IPS-NIHi11 (cell line): ENCODE results near the gene CAT.
"Not testable (repeated sequence)": the region's sequence is repeated elsewhere in the genome, so short reads cannot be mapped to it uniquely, and the experiment has no call there.

Experiments
- DNase-seq: peaks from one replicate; pipeline ENCODE4 v3.0.0; 2012; ENCODE audit warnings: mixed read lengths, low spot score

The CAT gene

GRCh38 chr11:34438529-34439507 lies at the start of gene CAT:
TSS of gene CAT (plus strand) at chr11:34438934. CDS start at chr11:34439014, 80 bp downstream.
- DNase-seq: peak; percentile 85

DNA sequence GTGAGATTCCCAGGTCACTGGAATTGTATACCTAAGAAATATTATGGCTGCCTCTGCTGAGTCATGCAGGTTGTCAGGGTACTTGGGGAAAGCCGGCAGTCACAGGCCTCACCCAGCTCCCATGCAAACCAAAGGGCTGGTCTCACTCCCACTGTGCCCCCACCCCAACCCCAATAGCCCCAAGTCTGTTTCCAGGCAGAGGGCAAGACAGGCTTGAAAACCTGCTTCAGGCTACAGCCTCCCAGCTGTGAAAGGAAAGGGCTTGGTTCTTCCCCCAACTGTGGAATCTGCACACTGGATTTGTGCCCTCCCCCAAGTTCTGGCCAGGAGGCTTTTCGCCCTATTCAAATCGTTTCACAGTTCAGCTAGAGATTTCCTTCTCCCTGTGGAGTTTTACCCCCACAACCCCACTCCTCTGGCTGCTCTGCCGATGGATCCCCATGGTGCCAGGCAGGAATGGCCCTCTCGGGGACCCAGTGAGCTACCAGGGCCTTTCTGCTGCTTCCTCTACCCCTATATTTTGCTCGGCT lies 43.9 kb upstream of the CAT start:
- DNase-seq: no peak

DNA sequence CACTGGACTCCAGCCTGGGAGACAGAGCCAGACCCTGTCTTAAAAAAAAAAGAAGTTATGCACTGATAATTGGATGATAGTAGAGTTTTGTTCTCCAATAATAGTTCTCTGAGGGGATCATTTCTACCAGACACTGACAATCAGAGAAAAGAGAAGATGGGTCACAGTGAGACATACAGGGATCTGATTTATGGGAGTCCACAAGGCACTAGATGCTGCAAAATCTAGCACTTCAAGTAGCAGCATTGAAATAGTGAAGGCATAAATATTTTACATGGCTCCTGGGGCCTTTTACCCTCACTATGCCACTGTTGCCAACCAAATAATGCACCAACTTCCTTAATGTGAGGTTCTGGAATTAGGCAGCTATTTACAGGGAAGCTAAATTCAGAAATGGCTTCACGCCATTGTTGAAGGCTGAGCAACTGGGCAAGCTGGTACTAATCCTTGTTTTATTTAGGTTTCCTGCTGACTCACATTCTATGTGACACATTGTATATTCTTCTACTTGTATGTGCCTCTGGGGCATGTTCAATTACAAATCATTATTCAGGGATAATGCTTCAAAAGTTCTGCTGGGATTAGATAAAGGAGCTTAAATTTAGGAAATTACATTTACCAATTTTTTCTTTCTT lies 42.7 kb upstream of the CAT start:
- no peak for DNase-seq

- DNase-seq: no peak
Observed at GRCh38 chr11:34397120-34397519, 41.6 kb upstream of the CAT start.

- DNase-seq: no peak
Observed at GRCh38 chr11:34397811-34398210, 40.9 kb upstream of the CAT start.

GRCh38 chr11:34403431-34403830 lies 35.3 kb upstream of the CAT start:
- no peak for DNase-seq

- no peak for DNase-seq
Observed at GRCh38 chr11:34404280-34404679, 34.5 kb upstream of the CAT start.

DNA sequence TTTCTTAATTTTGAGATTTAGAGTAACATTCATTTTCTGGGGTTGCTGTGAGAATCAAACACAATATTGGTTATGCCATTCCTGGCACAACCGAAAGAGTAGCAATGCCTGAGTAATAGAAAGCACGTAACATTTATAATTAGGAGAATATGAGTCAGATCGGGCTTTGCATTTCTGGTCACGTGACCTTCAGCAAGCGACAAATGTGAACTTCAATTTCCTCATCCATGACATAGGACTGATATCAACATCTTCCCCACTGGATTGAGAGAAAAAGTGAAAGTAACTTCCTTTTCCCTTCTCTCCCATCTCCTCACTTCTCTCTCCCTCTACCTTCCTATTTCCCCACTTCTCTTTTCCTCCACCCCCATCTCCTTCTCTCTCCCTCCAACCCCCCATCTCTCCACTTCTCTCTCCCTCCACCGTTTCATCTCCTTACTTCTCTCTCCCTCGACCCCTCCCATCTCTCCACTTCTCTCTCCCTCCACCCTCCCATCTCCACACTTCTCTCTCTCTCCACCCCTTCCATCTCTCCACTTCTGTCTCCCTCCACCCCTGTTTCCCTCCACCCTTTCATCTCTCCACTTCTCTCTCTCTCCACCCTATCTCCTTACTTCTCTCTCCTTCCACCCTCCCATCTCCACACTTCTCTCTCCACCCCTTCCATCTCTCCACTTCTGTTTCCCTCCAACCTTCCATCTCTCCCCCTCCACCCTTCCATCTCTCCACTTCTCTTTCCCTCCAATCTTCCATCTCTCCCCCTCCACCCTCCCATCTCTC lies 33.5 kb upstream of the CAT start:
- DNase-seq: no peak

DNA sequence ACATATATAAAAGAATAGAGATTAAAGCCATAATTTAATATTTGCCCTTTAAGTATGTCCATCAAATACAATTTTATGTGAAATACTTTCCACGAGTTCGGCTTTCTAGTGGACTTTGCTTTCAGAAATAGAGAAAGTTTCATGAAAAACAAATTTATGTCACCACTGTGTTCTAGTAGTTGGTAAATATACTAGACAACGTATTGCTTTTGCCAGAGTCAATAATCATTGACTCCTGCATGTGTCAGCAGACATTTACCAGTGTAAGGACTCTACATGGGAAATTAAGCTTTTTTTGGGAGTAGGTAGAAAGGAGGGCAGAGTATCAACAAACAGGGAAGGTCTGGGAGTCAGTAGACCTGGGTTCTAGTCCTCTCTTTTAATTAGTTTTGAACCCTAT lies 32.3 kb upstream of the CAT start:
- DNase-seq: no peak

DNA sequence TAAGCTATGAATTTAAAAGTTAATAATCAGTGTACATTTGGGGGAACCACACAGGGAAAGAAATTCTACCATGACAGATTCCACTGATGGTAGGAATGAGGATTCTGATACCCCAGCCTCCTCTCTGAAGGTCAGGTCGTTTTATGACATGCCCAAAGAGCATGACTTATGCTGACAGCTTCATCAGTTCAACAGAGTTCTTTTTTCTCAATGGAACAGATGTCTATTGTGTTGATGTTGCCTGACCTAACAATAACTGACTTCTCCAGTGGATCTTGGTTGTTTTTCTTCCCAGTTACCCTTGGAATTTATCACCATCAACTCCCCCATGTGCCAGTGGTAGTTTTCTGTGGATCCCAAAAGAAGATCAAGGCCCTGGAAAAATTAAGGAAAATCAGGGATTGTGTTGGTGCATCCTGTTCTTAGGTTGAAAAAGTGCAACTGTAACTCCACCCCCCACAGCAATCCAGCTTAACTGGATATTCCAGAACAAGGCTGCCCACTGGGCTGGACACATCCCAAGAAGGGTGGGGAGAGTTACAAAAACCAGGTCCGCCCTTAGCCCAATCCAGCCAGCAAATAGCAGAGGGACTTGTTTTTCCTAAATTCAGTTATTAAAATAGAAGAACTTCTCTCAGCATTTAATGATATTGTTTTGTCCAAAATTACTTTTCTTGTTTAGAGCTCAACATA lies 31.5 kb upstream of the CAT start:
- peak; percentile 42 for DNase-seq

DNA sequence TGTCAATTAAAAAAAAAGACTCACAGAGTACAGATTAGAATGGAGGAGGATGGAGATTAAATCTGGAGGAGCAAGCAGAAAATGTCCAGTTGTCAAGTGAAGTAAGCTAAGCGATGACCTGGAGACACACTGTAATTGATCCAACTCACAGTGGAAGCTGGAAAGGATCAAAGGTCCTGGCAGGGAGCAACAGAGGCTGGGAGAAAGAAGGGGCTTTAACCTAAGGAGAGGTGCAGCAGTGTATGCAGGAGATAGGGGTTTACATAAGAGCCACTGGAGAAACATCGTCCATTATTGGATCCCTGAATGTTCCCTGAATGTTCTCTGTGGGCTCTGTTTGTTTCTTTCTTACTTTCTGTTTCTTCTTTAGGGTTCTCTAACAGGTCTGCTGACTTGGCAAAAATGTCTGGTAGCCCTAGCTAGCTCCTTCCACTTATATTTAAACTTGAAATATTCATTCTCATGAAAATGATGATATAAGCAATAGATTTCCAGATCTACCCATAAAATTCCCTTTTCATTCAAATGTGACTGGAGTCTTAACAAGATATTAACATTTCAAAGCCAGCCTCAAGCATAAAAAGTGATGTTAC lies 30.1 kb upstream of the CAT start:
- DNase-seq: no peak

DNA sequence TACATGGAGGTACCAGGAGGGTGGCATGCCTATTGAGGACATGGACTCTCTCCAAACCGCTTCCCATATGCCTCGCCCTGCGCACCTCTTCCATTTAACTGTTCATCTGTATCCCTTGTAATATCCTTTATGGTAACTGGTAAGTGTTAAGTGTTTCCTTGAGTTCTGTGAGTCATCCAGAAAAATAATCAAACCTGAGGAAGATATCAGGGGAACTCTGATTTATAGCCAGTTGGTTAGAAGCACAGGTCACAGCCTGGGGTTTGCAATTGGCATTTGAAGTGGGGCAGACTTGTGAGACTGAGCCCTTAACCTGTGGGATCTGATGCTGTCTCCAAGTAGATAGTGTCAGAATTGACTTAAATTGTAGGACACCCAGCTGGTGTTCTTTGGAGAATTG lies 27.6 kb upstream of the CAT start:
- no peak for DNase-seq

DNA sequence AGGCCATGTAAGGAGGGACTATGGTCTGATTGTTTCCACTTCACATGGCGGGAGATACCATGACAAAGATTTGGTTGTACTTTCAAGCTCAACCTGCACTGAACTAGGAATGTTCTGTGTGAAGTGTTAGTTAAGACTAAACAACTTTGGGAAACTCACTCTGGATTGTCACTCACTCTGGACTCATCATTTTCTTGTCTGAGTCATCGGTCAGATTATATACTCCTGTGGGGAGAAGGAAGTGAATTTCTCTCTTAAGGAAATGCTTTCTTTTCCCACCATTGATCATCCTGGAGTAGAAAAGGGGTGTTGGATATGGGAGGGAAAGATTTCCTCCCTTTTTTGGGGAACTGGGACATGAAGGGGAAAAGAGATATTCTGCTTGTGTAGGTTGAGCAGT lies 26.9 kb upstream of the CAT start:
- no peak for DNase-seq

DNA sequence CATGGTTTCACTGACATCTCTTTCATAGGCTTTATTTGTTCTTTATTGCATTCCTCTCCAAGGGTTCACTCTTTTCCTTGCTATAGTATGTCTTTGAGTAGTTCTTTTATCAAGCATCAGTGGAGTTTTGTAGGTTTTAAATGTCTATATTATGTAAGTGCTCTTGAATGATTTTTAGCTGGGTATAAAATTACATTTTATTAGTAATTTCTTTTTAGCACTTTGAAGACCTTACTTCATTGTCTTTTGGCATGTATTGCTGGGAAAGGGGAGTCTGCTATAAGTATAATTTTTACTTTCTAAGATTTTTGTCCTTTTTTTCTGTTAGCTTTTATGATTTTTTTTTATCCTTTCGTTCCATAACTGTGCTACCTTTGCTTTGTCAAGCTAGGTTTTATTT lies 25.5 kb upstream of the CAT start:
- DNase-seq: no peak

DNA sequence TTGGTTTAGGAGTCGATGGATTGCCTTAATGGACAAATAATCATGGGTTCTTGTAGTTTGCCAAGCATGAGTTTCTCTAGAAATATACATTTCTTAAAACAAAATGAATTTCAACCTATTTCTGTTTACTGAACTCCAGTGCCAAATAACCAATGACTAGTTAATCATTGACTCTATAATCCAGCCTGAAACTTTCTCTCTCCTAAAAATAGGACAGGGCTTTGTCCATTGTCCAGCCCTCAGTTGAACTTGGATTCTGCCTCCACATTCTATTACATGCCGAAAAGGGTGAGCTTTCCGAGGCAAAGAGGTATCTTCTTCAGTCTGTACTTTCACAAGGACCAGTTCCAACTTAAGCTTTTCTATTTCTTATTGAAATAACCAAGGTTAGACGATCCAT lies 23.2 kb upstream of the CAT start:
- DNase-seq: no peak

DNA sequence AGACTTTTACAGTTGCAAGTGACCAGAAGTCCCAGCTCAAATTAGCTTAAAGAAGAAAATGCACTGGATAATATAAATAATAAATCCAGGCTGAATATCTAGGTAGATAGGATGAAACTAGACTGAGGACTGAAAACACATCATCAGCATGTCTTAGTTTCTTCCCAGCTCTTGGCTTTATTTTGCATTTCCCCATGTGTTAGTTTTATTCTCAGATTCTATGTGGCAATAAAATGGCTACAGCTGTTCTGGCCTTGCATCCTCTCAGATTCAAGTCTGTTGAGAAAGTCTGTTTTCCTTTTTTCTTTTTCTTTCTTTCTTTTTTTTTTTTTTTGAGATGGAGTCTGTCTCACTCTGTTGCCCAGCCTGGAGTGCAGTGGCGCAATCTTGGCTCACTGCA lies 22.6 kb upstream of the CAT start:
- no peak for DNase-seq

GRCh38 chr11:34416766-34417165 lies 22.0 kb upstream of the CAT start:
- no peak for DNase-seq

- no peak for DNase-seq
Observed at GRCh38 chr11:34417202-34417601, 21.5 kb upstream of the CAT start.

GRCh38 chr11:34419158-34419557 lies 19.6 kb upstream of the CAT start:
- DNase-seq: no peak

- DNase-seq: no peak
Observed at GRCh38 chr11:34423300-34423699, 15.4 kb upstream of the CAT start.

- not testable (repeated sequence) for DNase-seq
Observed at GRCh38 chr11:34424826-34425225, 13.9 kb upstream of the CAT start.
